Astrocyte (in vitro differentiated cells and primary cell): Measurements from ENCODE around the gene C16orf86. TPM values are rescaled to one million over a fixed set of nuclear protein-coding genes. Genes with fewer than 3 reads are reported as not detected.

ENCODE experiments used
- total RNA-seq: library from RNA; stranded (reverse); gene quantifications from 2 replicates; pipeline ENCODE4 v1.2.1, GENCODE V29; 2021

The C16orf86 gene
- total RNA-seq, 1 donor from 2014 or later: 0.32 TPM

Other genes starting within 250 kb of the C16orf86 start
- 0.14 TPM in 1 of 2 replicates, not detected in the other for gene HSD11B2, start 235.7 kb upstream of the C16orf86 start, total RNA-seq
- gene ATP6V0D1, start 185.7 kb upstream of the C16orf86 start, total RNA-seq: 114 TPM in 2 replicates
- not detected in 2 replicates for gene AGRP, start 183.3 kb upstream of the C16orf86 start, total RNA-seq
- 94.5 and 116 TPM in 2 replicates for gene RIPOR1, start 138.0 kb upstream of the C16orf86 start, total RNA-seq
- gene CTCF, start 104.3 kb upstream of the C16orf86 start, total RNA-seq: 25.5 and 26.8 TPM in 2 replicates
- 2.0 TPM in 2 replicates for gene CARMIL2, start 21.7 kb upstream of the C16orf86 start, total RNA-seq
- 11.8 and 13.5 TPM in 2 replicates for gene ACD, start 6.6 kb upstream of the C16orf86 start, total RNA-seq
- 1.2 and 1.4 TPM in 2 replicates for gene PARD6A, start 5.9 kb upstream of the C16orf86 start, total RNA-seq
- 6.0 and 8.5 TPM in 2 replicates for gene ENKD1, start 64 bp upstream of the C16orf86 start, total RNA-seq
- gene GFOD2, start 52.5 kb downstream of the C16orf86 start, total RNA-seq: 31.3 and 32.4 TPM in 2 replicates
- gene RANBP10, start 139.7 kb downstream of the C16orf86 start, total RNA-seq: 14.2 and 15.7 TPM in 2 replicates
- gene TSNAXIP1, start 140.1 kb downstream of the C16orf86 start, total RNA-seq: 1.3 and 1.5 TPM in 2 replicates
- 16.5 and 18.1 TPM in 2 replicates for gene THAP11, start 175.5 kb downstream of the C16orf86 start, total RNA-seq
- gene NUTF2, start 180.1 kb downstream of the C16orf86 start, total RNA-seq: 214 and 224 TPM in 2 replicates
- 67.3 and 79.3 TPM in 2 replicates for gene CENPT, start 180.9 kb downstream of the C16orf86 start, total RNA-seq
- gene EDC4, start 206.2 kb downstream of the C16orf86 start, total RNA-seq: 61.5 and 64.8 TPM in 2 replicates
- 0.82 and 0.91 TPM in 2 replicates for gene NRN1L, start 218.1 kb downstream of the C16orf86 start, total RNA-seq
- gene PSKH1, start 226.4 kb downstream of the C16orf86 start, total RNA-seq: 27.3 and 29.7 TPM in 2 replicates